Astrocyte of the hippocampus (primary cell): ENCODE results near the gene CCDC92.
"Not testable (repeated sequence)": the region's sequence is repeated elsewhere in the genome, so short reads cannot be mapped to it uniquely, and the experiment has no call there.

Source experiments
- DNase-seq: peaks from one replicate; pipeline ENCODE4 v3.0.0; 2011; ENCODE audit warnings: low read depth, low spot score

CCDC92 gene

GRCh38 chr12:123936956-123937706, 35.5 kb downstream of the CCDC92 start:
- DNase-seq: no peak

DNA sequence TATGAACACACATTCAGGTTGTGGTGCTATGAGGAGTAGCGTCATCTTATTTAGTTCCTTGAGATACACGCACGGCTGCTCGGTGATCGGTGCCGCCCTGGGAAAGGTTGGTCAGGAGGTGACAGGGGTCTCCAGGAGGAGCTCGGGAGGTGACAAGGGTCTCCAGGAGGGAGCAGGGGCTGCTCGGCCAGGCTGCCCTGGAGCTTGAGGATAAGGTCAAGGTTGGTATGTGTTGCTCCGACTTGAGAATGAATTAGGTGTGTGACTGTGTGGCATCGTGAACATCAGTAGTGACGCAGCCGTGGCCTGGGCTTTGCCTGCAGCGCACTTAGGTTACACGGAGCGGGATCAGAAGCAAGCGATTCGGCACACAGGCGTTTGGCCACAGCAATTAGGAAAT, 36.2 kb downstream of the CCDC92 start:
- no peak for DNase-seq

- DNase-seq: no peak
These were observed 36.7 kb downstream of the CCDC92 start for GRCh38 chr12:123935956-123936355.

- no peak for DNase-seq
These were observed 37.8 kb downstream of the CCDC92 start for GRCh38 chr12:123934829-123935228.

DNA sequence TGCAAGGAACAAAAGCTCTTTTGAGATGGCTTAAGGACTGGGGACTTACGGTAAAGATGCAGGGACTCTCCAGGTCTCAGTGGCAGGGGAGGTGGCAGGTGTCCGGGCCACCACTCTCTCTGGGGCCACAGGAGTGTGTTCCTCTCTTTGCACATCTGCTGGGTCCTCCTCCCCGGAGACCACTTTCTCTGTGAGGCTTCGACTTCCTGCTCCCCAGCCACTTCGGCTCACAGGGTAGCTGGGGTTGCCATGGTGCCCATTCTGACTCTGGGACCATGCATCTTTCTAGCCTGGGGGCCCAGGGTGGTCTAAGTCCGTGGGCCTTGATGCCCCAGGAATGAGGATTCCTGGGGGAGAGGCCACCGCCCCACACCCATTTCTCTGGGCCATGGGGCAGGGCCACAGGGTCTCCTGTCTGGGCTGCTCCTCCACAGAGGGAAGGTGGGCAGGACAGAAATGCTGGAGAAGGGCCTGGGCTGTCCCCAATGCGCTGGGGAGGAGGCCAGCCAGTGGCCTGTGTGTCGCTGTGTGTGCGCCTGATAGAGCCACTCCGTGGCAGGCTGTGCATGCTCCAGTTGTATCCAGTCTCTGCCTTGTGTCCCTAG, 38.5 kb downstream of the CCDC92 start:
- DNase-seq: no peak

GRCh38 chr12:123933214-123933613, 39.4 kb downstream of the CCDC92 start:
- DNase-seq: no peak

DNA sequence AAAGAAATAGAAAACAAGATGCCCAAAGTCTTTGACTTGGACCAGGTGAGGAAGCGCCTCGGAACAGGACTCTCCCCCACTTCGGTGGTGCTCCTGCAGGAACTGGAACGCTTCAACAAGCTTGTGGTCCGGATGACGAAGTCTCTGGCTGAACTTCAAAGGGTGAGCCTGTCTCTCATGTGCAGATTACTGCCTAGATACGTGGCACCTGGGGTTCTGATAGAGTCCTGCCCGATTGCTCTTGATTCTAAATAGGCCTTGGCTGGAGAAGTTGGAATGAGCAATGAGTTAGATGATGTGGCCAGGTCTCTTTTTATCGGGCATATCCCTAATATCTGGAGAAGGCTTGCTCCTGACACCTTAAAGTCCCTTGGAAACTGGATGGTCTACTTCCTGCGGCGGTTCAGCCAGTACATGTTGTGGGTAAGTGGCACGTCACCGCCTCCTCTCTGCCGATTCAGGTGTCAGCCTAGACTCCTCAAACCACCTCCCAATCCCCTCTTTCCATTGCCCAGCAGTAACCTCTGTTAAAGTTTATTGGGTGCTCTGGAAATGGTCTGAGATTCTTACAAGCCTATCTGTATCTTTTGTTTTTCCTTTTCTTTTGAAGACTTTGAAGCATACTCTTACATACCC, 40.8 kb downstream of the CCDC92 start:
- no peak for DNase-seq

GRCh38 chr12:123929946-123930583, 42.6 kb downstream of the CCDC92 start:
- no peak for DNase-seq

DNA sequence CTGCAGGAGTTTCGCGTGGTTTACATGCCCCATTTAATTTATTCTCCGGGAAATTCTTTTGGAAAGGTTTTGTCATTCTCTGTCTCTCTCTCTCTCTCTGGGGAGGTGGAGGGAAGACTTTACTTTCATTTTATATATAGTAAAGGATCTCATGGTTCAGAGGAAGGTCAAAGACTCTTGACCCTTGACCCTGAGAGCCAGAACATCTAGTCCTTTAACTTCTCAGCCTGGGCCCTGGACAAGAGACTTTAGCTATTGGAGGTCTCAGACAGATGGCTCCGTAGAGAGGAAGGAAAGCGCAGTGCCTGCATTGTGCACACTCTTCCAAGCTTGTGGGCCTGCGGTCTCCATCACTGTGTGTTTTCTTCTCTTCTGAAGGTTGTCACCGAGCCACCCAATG, 43.7 kb downstream of the CCDC92 start:
- DNase-seq: no peak

DNA sequence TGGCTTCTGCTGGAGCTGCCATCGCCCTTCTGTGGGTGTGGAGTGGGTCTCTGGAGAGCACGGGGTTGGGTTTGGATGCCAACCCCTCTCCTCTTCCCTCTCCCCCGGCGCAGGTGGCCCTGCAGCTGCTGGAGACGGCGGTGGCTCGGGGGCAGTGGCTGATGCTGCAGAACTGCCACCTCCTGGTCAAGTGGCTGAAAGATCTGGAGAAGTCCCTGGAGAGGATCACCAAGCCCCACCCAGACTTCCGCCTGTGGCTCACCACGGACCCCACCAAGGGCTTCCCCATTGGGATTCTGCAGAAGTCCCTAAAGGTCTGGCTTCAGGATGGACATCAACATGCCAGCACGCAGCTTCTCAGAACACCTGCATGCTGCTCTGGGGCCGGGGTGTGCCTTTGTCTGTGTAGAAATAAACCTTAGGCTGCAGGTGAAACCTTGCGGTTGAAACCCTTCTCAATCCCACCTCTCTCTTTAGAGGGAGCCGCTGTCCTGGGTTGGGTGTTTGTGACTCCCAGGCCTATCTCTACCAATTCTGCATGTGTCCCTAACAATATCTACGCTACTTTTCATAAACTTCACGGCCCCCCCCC, 44.3 kb downstream of the CCDC92 start:
- no peak for DNase-seq

- DNase-seq: no peak
These were observed 48.1 kb downstream of the CCDC92 start for GRCh38 chr12:123924539-123924938.

DNA sequence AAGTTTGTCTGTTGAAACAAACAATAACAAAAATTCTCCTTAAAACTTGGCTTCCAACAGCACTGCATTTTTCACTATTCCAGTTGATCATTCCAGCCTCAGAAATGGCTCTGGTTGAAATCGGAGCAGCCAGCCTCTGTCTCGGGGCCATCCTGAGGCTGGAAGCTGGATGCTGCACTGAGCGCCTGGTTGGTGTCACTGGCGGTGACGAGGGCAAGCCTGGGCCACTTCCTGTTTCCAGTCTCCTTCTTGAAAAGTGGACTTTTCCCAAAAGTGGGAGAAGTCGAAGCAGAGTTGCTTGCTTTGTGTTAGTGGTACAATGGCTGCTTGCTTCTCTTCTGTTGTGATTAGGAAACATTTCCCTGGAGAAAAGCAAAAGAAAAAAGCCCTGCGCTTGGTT, 48.7 kb downstream of the CCDC92 start:
- DNase-seq: no peak

DNA sequence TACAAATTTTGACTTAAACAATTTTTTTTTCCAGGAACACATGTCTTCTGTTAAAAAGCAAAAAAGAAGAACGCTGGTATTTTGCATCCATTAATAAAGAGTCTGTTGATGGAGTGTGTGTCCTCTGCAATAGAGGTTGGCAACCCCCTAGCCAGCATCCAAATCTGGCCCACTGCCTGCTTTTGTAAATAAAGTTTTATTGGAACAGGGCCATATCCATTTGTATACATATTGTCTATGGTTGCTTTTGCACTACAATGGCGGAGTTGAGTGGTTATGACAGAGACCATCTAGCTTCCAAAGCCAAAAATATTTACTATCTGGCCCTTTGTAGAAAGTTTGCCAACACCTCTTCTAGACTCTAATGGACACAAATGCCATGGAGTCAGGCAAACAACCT, 49.6 kb downstream of the CCDC92 start:
- DNase-seq: no peak

- no peak for DNase-seq
These were observed 52.7 kb downstream of the CCDC92 start for GRCh38 chr12:123919980-123920360.

DNA sequence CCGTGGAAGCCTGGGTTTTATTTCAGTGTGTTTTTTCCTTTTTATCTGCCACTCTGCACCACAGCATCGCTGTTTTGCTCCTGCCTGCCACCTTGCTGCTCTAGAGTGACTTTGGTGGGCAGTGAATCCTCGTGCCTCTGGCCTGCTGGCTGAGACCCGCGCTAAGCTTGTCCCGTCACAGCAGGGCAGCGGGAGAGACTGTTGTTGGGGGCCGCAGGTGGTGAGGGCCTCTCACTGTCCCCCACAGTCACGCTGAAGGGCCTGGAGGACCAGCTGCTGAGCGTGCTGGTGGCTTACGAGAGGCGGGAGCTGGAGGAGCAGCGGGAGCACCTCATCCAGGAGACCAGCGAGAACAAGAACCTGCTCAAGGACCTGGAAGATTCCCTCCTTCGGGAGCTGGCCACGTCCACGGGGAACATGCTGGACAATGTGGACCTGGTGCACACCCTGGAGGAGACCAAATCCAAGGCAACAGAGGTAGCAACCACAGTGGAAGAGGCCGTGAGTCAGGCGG, 55.2 kb downstream of the CCDC92 start:
- DNase-seq: no peak

GRCh38 chr12:123916729-123917128, 55.9 kb downstream of the CCDC92 start:
- DNase-seq: no peak

GRCh38 chr12:123914726-123915333, 57.8 kb downstream of the CCDC92 start:
- DNase-seq: no peak

DNA sequence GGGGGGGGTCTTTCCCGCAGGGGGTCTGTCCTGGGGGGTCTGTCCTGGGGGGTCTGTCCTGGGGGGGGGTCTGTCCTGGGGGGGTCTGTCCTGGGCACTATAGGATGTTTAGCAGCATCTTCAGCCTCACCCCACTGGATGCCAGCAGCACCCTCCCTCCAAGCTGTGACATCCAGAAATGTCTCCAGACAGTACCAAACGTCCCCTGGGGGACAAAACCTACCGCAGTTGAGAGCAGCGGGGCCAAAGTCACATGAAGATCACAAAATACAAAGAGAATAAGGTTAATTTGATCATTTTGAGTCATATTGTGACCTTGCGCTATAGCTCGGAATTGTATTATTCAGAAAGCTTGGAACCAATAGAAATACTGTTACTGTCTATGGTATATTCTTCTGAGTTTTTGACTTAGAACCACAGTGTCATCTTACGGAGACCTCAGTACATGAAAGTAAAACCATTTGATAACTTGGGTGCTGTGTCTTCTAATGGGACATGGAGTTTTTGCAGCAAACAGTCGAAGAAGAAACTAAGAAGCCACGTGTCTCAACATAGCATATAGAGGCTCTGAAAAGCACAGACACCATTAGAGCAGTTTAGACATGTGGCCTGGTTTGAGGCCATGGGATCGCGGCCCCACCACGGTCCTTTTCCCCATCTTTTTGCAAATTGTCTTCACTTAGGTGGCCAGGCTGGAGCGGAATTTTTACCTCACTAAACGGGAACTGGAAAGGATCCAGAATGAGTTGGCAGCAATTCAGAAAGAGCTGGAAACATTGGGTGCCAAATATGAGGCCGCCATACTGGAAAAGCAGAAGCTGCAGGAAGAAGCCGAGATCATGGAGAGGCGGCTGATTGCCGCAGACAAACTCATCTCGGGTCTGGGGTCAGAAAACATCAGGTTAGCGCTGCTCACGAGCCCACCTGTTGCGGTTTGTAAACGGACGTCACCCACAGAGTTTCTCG, 59.9 kb downstream of the CCDC92 start:
- DNase-seq: no peak

DNA sequence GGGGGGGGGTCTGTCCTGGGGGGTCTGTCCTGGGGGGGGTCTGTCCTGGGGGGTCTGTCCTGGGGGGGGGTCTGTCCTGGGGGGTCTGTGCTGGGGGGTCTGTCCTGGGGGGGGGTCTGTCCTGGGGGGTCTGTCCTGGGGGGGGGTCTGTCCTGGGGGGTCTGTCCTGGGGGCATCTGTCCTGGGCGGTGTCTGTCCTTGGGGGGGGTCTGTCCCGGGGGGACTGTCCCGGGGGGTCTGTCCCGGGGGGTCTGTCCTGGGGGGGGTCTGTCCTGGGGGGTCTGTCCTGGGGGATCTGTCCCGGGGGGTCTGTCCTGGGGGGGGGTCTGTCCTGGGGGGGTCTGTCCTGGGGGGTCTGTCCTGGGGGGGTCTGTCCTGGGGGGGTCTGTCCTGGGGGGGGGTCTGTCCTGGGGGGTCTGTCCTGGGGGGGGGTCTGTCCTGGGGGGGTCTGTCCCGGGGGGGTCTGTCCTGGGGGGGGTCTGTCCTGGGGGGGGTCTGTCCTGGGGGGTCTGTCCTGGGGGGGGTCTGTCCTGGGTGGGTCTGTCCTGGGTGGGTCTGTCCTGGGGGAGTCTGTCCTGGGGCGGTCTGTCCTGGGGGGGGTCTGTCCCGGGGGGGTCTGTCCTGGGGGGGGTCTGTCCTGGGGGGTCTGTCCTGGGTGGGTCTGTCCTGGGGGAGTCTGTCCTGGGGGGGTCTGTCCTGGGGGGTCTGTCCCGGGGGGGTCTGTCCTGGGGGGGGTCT, 60.8 kb downstream of the CCDC92 start:
- not testable (repeated sequence) for DNase-seq

DNA sequence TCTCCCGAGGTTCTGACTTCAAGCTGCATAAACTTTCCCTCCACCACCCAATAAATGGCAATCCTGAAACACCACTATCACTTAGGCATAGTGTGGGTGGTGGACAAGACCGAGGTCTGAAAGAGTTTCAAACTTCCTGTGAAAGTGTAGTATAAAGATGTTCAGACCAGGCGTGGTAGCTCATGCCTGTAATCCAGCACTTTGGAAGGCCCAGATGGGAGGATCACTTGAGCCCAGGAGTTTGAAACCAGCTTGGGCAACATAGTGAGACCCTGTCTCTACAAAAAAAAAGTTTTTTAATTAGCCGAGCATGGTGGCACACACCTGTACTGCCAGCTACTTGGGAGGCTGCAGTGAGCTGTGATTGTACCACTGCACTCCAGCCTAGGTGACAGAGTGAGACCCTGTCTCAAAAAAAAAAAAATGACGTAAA, 61.9 kb downstream of the CCDC92 start:
- no peak for DNase-seq
